A172 (cell line): Measurements from ENCODE around the gene RERE. TPM values are rescaled to one million over a fixed set of nuclear protein-coding genes. Genes with fewer than 3 reads are reported as not detected.
"Not testable (repeated sequence)": the region's sequence is repeated elsewhere in the genome, so short reads cannot be mapped to it uniquely, and the experiment has no call there.

Source experiments
- DNase-seq: peaks from one replicate; pipeline ENCODE4 v3.0.0-alpha.2; 2015; ENCODE audit warnings: low spot score
- total RNA-seq: library from RNA; depleted of rRNA; stranded (reverse); fragments of >200 nt; shearing (Covaris generic); gene quantifications from 2 replicates; pipeline ENCODE4 v1.2.3, GENCODE V29; 2014

The RERE gene
- total RNA-seq, 1 experiment from 2014 or later = 7.0 TPM

DNA sequence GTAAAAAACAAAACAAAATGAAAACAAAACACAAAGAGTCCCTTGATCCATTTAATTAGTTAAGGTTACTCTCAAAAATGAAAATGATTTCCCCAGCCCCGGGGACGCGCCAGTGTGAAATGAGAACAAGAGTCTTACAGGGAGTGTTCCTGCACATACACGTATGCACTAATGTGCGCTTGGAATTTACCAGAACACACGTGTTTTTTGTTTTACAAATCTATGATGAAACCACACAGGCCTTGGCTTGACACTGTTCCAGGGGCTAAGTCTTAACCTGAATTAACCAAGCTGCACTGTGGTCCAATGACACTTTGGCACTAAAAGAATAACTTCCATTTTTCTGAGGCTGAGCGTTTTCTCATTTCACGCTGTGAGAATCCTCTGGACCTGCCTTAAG, 435.8 kb downstream of the RERE start:
- DNase-seq = no peak

DNA sequence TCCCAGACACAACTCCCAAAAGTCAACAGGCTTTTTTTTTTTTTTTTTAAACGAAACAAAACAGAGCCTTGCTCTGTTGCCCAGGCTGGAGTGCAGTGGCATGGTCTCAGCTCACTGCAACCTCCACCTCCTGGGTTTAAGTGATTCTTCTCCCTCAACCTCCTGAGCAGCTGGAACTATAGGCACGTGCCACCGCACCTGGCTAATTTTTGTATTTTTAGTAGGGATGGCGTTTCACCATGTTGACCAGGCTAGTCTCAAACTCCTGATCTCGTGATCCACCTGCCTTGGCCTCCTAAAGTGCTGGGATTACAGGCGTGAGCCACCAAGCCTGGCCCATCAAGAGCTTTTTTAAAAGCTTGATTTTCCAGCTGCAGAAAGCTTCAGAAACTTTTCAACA, 437.1 kb downstream of the RERE start:
- not testable (repeated sequence) for DNase-seq

DNA sequence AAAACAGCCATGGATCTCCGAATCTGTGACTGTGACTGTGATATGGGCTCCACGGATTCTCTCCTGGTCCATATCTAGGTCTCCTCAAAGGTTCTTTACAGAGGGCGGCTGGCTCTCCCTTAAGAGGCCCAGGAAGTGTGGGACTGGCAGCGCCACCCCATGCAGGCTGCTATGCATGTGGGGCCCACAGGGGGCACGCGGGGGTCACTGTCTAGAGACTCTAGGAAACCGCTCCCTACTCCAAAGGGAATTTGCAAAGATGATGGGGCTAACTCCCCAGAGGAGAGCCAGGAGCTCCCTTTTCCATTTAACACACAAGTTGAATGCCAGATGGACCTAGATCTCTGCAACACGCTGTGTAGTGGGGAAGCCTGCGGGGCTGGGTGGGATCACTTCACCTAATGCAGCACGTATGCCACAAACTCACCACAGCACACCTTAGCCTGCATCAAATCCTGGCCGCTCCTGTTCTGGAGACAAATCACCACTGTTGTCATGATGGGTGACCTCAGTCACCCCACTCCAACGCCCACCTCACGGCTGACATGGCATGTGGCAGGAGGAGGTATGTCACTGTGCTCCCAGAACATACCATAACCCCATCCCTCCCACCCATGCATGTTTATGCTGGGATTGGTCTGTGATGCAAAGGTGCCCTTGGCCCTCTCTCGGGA, 437.8 kb downstream of the RERE start:
- DNase-seq = no peak

DNA sequence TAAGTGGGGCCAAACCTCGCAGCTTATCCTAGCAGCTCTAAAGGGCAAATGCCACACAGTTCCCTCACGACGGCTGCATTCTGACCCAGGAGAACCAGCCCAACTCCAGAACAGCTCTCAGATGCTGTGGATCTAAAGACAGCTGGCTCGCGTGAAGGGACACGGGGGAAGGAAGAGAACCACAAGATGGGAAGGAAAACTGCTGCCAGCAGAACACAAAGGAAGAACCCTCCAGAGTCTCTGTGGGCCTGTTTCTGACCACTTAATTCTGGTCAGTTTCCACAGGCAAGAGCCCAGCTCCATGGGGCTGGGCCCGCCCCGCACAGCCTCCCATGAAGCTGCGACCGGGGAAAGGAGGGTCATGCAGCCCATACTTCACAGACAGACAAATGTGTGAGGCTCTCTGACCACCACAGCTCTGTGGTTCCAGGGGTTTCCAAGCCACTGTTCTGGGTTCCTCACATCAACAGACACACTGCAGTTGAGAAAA, 438.4 kb downstream of the RERE start:
- no peak for DNase-seq

DNA sequence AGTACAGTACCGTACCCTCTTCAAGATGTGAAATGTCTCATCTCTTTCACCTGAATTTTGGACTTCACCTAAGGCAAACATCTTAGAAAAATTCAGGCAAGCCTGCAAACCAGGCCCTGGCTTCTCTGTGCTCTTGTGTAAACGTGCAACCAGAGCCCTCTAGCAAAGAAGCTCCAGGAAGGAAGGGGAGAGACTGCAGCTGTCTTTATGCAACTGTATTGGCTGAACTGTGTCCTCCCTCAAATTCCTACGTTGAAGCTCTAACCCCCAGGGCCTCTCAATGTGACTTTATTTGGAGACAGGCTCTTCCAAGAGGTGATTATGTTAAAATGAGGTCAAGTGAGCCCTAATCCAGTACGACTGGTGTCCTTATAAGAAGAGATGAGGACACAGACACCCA, 439.3 kb downstream of the RERE start:
- no peak for DNase-seq

DNA sequence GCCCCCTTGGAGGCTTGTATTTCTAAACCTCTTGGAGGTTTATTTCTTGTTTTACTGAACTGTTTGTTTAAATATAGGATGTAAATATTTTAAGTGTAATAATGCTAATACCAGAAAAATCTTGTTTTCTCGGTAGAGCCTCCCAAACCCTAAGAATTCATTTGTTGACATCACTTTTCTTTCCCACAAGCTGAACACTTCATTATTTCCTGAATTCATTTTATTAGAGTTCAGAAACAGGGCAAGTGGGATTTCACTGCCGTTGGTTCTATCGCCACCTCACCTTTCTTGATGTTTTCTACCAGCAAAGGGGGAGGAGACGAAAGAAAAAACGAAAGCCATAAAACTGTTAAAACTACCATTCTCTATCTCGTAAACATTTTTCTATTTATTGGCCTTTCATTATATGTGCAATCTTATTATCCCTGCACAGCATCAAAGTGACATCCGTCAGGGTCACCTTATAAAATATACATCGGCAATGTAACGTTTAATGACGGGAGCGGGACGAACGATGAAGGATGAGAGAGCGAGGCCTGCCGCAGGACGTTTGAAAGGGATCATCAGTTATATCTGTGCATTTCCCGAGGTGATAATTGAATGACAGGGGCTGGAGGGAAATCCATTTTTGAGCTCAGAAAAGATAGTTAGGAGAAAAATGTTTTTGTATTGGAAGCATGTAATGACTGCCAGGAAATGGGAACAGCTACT, 440.0 kb downstream of the RERE start:
- DNase-seq = no peak

DNA sequence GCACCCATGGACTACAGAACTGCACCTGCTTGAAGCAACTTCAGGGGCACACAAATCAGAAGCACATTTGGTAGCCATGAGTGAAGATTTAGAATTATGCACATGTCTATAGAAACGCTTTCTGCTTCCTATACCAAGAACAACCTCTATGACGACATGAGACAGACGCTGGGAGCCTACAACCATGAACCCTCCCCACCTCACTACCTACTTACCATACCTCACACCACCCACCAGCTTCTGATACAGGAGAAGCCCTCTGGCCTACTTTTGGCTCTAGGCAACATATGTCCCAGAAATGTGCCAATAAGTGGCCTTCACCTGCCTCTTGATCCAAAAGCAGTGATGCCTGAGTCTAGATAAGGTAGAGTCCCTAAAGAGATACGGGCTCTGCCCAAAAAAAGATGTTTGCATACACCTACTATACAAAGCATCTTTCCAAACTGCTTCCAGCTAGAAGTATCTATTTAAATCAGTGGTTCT, 441.0 kb downstream of the RERE start:
- no peak for DNase-seq

DNA sequence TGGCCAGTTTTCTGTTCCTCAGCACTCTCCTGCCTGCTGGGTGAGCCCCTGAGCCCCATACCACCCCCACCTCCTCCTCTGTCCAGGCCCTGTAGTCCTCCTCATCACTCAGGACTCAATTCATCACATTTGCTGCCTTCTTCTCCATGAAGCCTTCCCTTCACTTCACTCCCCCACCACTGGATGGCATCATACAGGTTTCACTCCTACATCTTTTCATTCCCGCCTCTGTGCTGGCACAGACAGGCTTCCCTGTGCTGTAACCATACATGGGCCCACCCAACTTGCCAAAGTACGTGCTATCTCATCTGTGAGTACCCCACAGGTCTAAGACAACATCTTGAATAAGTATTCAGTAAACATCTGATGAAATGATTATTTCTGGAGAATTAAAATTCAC, 442.6 kb downstream of the RERE start:
- DNase-seq = peak; percentile 20

DNA sequence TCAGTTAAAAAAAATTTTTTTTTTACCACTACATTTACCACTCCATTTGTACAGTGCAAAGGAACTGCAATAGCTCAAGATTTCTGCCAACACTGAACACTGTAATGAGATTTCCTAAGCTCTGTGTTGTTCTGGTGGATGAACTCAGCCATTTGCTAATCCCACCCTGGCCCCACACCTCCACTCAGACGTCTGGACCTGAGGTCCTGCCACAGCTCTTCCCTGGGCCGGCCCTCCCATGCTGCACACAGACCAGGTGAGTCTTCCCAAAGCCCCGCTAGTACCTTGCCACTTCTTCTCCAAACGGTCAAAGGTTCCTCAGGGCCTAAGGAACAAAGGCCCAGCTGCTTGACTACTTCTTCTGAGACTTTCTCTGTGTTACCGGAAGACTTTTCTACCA, 443.1 kb downstream of the RERE start:
- no peak for DNase-seq

DNA sequence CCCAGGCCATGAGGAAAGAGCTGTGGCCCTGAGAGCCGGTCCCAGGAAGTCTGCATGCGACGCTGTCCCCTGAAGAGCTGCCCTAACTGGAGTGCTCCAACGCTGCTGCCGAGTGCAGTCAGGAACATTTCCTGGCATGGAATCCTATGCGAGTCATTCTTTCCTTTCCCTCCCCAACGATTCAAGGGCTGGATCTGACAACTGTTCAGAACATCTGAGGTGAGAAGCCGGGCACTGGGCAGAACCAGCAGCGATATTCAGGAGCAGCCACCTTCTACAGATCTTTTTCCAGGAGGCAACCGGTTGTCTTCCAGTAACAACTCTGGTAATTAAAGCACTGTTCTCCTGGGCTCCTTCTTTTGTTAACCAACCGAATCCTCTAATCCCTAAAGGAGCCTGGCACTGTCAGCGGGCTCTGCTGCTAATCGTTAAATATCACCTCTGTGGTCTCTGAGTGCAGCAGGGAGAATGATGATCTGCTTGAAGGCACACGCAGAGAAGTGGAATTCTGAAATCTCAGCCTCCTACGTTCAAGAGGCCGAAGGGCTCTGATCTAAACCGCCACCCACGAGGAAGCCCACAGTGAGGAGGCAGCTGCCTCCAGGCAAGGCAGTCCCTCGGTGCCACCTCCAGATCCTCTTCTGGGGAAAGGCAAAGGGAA, 443.7 kb downstream of the RERE start:
- peak; percentile 59 for DNase-seq

DNA sequence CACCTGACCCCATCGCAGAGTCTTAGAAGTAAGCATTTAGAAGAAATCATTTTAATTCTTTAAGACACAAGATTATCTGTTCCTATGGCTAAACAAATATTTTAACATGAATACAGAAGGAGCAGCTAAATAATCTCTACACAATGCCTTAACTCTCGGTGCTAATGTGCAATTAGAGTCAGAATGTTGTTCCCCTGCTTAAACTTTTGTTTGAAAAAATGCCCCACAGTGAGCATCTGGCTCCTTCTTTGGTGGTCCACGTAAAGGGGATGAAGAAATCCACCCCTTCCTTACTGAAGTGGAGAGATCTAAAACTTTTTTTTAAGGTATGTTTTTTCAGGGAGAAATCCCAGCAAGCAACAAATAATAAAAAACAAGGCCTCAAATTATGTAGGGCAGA, 444.3 kb downstream of the RERE start:
- DNase-seq = no peak

DNA sequence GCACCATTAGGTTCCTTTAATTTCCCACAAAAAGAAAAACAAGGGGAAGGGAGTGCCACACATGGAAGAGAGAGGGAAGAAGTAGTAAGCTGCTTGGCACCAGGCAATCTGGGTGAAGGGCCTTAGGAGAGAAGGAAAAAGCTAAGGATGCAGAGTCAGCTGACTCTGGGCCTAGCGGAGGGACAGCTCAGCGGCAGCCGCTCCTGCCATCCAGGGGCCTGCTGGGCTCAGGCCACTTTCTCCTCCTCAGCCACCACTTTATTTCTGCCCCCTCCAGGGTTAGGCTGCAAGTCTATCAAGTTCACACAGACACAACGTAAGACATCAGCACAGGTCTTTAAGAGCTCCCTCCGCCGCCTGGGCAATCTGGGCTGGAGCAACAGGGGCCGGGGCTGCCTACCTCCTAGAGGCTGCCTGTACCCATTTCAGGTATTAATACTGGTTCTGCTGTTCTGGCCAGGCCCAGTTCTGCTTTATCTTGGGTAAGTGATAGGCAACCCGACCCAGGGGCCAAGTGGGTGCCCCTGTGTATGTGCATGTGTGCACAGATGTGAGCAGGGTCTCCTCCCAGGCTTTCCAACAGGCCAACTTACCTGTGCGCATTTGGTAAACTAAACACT, 446.0 kb downstream of the RERE start:
- no peak for DNase-seq

DNA sequence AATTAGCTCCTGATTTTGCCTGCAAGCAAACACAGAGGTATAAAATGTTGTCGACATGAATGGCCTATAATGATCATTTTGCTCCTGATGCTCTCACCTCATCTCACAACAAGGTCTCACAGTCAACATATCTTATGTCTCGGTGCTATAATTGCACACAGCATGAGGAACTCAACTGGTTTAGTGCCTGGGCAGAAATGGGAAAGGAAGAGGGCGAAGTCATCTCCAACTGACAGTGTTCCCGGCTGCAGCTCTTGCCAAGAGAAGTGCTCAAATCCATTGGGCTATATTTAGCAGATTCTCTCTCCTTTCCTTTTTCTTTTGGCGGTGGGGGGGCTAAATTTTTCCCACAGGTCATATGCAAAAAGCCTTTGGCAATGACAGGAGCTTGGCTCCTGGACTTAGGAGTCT, 446.5 kb downstream of the RERE start:
- no peak for DNase-seq

DNA sequence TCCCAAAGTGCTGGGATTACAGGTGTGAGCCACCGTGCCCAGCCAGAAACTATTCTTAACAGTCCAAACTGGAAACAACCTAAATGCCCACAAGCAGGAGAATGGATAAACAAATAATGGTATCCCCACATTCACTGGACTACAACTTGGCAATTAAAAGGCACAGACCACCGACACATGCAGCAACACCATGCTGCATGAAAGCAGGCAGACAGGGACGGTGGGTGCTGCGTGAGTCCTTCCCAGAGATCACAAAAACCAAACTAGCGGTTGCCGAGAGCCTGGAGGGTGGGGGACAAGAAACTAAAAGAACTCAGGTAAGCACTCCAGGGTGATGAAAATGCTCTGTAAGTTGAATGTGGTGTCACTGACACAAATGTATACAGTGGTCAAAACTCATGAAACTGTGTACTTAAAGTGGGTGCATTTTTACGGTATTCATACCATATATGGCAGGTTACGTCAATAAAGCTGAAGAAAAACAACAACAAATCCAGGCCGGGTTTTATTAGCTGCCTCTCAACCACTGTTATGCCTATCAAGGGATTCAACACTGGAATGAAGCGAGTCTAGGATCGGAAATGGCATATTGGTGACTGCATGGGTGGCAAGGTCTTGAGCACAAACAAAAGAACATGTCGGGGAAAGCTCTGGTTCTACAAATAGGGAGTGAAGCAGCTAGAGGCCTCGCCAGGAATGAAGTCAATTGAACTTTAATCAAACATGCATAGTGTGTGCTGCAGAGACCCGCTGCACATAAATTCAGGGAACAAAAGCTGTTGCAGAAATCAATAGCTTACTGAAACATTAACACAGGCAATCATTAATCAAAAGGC, 447.2 kb downstream of the RERE start:
- no peak for DNase-seq

DNA sequence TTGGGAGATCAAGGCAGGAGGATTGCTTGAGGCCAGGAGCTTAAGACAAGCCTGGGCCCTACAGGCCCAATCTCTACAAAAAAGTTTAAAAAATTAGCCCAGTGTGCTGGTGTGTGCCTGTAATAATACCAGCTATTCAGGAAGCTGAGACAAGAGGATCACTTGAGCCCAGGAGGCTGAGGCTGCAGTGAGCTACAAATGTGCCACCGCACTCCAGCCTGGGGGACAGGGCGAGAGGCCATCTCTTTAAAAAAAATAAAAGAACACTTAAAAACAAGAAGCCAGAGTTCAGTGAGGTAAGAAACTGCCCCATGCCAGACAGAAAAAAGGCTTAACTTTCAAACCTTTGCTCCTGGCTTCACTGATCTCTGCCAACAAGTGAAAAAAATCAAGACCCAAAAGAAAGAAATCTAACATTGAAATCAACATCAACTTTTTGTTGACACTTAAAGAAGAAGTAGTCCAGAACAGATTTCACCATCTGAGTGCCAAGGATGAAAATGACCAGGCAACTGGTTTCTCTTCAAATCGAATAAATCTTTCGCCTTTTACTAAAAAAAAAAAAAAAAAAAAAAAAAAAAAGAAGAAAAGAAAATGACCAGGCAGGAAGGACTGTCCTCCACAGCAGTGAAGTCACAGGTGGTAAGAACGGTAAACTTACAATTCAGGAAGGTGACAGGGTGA, 448.3 kb downstream of the RERE start:
- DNase-seq = no peak

DNA sequence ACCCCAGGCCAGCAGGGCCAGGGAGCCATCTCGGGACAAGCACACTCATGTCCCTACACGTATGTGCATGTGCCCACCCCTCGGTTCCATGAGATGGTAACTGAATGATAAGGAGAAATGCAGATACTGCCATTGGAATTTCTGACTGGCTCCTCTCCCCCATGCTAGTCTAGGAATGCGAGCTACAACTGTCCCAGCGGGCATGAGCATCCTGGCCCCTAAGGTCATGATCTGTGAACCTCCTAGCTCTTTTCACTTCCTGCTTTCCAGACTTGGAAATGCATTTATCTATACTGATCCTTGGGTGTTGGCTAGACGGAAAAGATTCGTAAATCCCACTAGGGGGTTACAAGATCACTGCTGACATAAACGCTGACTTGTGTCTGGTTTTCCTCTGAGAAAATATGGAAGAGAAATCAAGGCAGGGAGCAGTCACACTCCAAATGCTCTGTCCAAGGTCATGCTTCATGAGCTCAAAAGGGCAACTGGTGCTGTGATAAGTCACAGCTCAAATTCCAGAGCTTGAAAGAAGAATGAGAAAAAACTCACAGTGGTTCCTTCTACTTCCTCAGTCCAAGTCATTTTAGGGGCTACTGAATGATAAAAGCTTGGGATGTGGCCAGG, 449.8 kb downstream of the RERE start:
- DNase-seq = no peak

DNA sequence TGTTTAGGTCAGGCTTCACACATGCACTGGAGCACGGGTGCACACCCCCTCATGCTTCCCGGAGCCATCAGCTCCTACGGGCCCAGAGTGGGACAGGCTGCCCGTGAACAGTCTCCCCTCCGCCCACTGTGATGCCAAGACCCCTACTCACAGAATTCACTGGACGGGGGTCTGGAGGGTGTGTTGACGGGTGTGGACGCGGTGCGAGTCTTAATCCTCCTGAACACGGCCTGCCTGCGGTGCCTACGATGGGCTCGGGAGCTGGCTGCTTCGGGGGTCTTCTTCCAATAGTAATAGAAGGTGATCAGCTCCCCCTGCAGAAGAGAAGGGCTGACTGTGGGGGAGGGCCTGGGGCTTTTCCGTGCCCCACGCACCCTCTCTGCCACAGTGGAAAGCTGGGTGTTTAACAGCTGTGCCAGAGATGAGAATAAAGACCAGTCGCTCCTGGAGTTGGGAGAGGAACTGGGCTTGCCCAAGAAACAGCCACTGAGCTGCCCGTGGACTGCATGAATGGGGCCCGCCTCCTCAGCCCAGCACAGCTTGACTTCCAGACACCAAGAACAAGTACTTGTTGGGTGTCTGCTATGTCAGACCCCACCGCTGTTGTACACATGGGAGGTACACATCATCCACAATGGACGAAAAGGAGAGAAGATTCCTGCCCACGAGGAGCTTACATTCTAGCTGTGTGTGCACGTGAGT, 451.6 kb downstream of the RERE start:
- no peak for DNase-seq

DNA sequence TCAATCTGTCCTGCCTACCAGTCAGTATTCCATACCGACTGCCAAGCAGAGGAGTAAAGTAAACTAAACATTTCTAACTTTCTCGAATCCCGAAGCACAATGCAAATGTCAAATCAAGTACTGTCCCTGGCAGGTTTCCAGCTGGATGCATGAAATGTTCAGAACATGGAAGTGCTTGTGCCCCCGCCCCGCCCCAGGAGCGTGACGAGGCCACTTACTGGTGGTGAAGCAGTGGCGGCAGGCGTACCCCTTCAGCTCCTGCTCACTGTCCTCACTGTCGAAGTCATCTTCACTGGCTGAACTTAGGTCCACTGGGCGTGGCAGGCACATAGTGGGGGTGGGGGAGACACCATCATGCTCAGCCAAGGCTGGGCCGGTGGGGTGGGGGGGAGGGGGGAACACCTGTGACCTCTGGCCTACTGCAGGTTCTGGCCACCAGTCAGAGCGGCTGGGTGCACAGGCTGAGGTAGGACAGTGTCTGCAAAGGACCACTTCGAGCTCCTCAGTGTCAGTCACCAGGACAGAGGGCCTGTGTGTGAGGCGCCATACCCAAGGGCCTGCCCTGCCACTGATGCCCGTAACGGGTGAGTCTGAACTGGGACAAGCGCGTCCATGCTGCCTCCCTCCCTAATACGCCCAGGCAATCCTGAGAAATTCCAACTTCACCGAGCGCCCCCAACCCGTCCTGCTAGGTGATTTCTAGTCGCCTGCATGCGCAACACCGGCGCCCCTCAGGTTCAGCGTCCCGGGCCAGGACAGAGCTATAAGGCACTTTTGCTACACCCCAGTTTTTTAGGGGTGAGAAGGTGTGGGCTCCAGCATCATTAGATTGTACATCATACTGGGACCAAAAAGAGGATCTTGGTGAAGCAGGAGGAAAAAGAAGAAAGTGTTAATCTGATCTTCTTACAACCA, 452.7 kb downstream of the RERE start:
- DNase-seq = no peak
